B cell (primary cell): ENCODE measurements around the gene KCNH6. TPM values are rescaled to one million over a fixed set of nuclear protein-coding genes. Genes with fewer than 3 reads are reported as not detected.

Experiments used
- ATAC-seq: fragments of 200-7000 bp; cut with Tn5 transposase; one replicate; pipeline ENCODE4 v1.10.0; 2021; ENCODE audit warnings: low read depth, mild to moderate bottlenecking, moderate number of reproducible peaks, moderate library complexity
- CTCF ChIA-PET: fragments of 350-600 bp; sonication (Branson Sonifier 250); formaldehyde crosslinking; loops from one replicate; lab custom pipeline; 2021; ENCODE audit warnings: antibody characterized with exemption, inconsistent platforms; lab: Charles Lee
- POLR2A ChIA-PET: fragments of 350-600 bp; sonication (Branson Sonifier 250); formaldehyde crosslinking; loops from one replicate; lab custom pipeline; 2021; ENCODE audit warnings: antibody characterized with exemption; lab: Charles Lee
- DNase-seq: peaks from one replicate; pipeline ENCODE4 v3.0.0; 2013
- H2AFZ ChIP-seq: 2 replicates; pipeline ENCODE4 v1.6.1; 2012; ENCODE audit warnings: mild to moderate bottlenecking, low read depth, low read length; ENCODE audit not compliant: insufficient read depth, poor library complexity, severe bottlenecking
- H3K27ac ChIP-seq, 2 donors: 1 replicate in 1 of 2; 2 replicates in 1 of 2; pipeline ENCODE4 v1.5.1; 2012 to 2013; ENCODE audit warnings: low read length in 2 of 2, mild to moderate bottlenecking in 2 of 2, moderate library complexity in 1 of 2
- H3K27me3 ChIP-seq, 4 experiments: fragments of 200-600 bp in 1 of 4; sonication (generic) in 1 of 4; replicated peaks in 1 of 4; 1 replicate in 2 of 4; 2 replicates in 2 of 4; pipeline versions ENCODE4 v1.6.1 to v1.7.0; 2013 to 2016; ENCODE audit warnings: low read length in 3 of 4, mild to moderate bottlenecking in 2 of 4, mixed read lengths in 1 of 4, moderate library complexity in 1 of 4; ENCODE audit not compliant: insufficient read depth in 4 of 4, control insufficient read depth in 3 of 4; ENCODE audit errors: control extremely low read depth in 1 of 4
- H3K36me3 ChIP-seq, 2 experiments: replicated peaks in 1 of 2; 1 replicate in 1 of 2; 2 replicates in 1 of 2; pipeline versions ENCODE4 v1.6.1 to v1.7.1; 2013; ENCODE audit warnings: low read length in 1 of 2; ENCODE audit not compliant: insufficient read depth in 2 of 2, control insufficient read depth in 1 of 2; ENCODE audit errors: control extremely low read depth in 1 of 2, extremely low read depth in 1 of 2
- H3K4me1 ChIP-seq, 2 donors: fragments of 200-600 bp in 1 of 2; sonication (generic) in 1 of 2; 1 replicate in 1 of 2; 2 replicates in 1 of 2; pipeline versions ENCODE4 v1.5.1 to v1.6.1; 2013 to 2017; ENCODE audit warnings: low read length in 2 of 2; ENCODE audit not compliant: control insufficient read depth in 2 of 2, insufficient read depth in 2 of 2
- H3K4me2 ChIP-seq: replicated peaks from 2 replicates; pipeline ENCODE3; 2012; ENCODE audit warnings: mild to moderate bottlenecking, low read depth, low read length; ENCODE audit not compliant: poor library complexity, severe bottlenecking
- H3K4me3 ChIP-seq, 5 experiments: fragments of 200-600 bp in 1 of 5; sonication (generic) in 1 of 5; 1 replicate in 3 of 5; 2 replicates in 2 of 5; pipeline versions ENCODE4 v1.5.1 to v1.7.0; 2011 to 2016; ENCODE audit warnings: low read length in 4 of 5, mild to moderate bottlenecking in 4 of 5, low read depth in 2 of 5, control low read depth in 1 of 5, moderate library complexity in 1 of 5; ENCODE audit not compliant: insufficient read depth in 1 of 5; ENCODE audit errors: control extremely low read depth in 1 of 5, extremely low read depth in 1 of 5
- H3K79me2 ChIP-seq: fragments of 200-600 bp; sonication (generic); one replicate; pipeline ENCODE4 v1.6.0; 2016; ENCODE audit warnings: low read length; ENCODE audit not compliant: control insufficient read depth, insufficient read depth
- H3K9ac ChIP-seq: fragments of 200-600 bp; sonication (generic); 2 replicates; pipeline ENCODE4 v1.6.1; 2017; ENCODE audit warnings: mild to moderate bottlenecking, low read length, moderate library complexity
- H3K9me3 ChIP-seq, 3 donors: one replicate each; pipeline versions ENCODE4 v1.6.1 to v1.7.1; 2013; ENCODE audit warnings: low read length in 2 of 3; ENCODE audit not compliant: control insufficient read depth in 2 of 3, insufficient read depth in 1 of 3; ENCODE audit errors: control extremely low read depth in 1 of 3
- H4K20me1 ChIP-seq: 2 replicates; pipeline ENCODE4 v1.6.0; 2012; ENCODE audit warnings: mild to moderate bottlenecking, low read length; ENCODE audit not compliant: insufficient read depth, control insufficient read depth, poor library complexity, severe bottlenecking
- H3K27ac Mint-ChIP-seq: one replicate; pipeline ENCODE4 v1.8.0; 2021; ENCODE audit warnings: mixed read lengths
- H3K27me3 Mint-ChIP-seq: one replicate; pipeline ENCODE4 v1.8.0; 2021; ENCODE audit warnings: mixed read lengths
- H3K4me1 Mint-ChIP-seq: one replicate; pipeline ENCODE4 v1.8.0; 2021; ENCODE audit warnings: mixed read lengths
- H3K4me3 Mint-ChIP-seq: one replicate; pipeline ENCODE4 v1.8.0; 2021; ENCODE audit warnings: mixed read lengths
- H3K9me3 Mint-ChIP-seq: one replicate; pipeline ENCODE4 v1.8.0; 2022; ENCODE audit warnings: mixed read lengths; ENCODE audit not compliant: insufficient read depth
- EZH2 ChIP-seq: IDR thresholded peaks from 2 replicates; pipeline ENCODE4 v1.6.1; 2012; ENCODE audit warnings: borderline replicate concordance, low read depth, mild to moderate bottlenecking, moderate library complexity, low read length; ENCODE audit not compliant: insufficient read depth, poor library complexity, severe bottlenecking
- WGBS: methylation state at CpG from one replicate; pipeline ENCODE4 v1.1.5; 2013; ENCODE audit warnings: missing lambda C conversion rate; ENCODE audit not compliant: insufficient coverage; 5-methylcytosine and 5-hydroxymethylcytosine counted together
- intact Hi-C: fragments of 100-400 bp; cut with micrococcal nuclease; formaldehyde crosslinking; loops from one replicate; pipeline ENCODE4 v1.10.0; 2022
- polyA plus RNA-seq: library from polyadenylated mRNA; depleted of rRNA; stranded (reverse); fragments of >200 nt; gene quantifications from 2 replicates; pipeline ENCODE4 v1.2.3, GENCODE V29; 2012
- total RNA-seq, 2 donors: library from RNA; stranded (reverse); fragments of 120-200 nt in 1 of 2; gene quantifications; 1 replicate in 1 of 2; 2 replicates in 1 of 2; pipeline versions ENCODE4 v1.2.3 to v1.2.4, GENCODE V29; 2013 to 2022
- TF ChIP-seq, protein P1 (sequence below): fragments of 200-600 bp; IDR thresholded peaks from one replicate; pipeline ENCODE4 v1.8.0; 2022; ENCODE audit warnings: antibody characterized with exemption, mild to moderate bottlenecking

KCNH6 gene
- total and polyA plus RNA-seq, 2 donors (not counting 1 experiment from before 2014, with no cell fraction given): not detected

DNA sequence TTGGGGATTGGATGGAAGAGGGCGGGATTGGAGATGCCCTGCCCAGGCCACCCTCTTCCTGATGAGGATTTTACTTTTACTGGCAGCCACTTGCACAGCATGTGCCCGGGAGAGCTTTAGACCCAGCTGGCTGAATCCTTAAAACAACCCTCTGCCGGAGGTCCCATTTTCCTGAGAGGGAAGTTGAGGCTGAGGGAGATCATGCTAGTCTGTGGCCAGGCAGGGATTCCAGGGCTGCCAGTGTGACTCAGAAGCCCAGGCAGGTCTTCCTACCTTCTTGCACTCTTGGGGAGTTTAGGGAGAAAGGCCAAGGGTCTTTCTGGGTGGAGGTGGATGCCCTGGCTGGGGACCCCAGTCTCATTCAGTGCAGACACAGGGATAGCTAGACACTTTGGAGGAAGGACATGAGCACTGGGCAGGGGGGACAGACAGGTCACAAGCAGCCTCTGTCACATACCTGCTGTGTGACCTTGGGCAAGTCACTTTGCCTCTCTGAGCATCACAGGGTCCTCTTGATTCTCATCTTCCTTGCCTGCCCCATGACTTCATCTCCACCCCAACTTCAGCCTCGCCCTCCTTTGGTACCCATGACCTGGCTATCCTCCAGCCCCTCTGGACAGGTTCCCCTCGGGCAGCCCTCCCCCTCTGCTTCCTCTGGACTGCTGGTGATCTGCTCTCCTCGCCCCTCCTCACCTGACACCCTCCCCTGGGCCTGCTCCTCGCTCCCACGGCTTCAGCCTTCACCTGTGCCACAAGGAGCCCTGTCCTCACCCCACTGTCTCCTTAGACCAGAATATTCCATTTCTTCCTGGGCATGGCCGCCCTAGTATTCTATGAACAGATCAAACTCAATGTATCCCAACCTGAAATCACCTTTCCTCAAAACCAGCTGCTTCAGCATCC, 15.8 kb downstream of the KCNH6 start:
- Mint-ChIP-seq H3K27ac (no peak overlapping the region), H3K27me3 (peaks cover 39% of the 10 kb centered on the region), H3K9me3 (no peaks in the 10 kb centered on the region), H3K4me1 (peaks cover 5% of the 10 kb centered on the region), H3K4me3 (peak overlapping the region; percentile 53)
- intact Hi-C loops: no loop called here
- Histone ChIP-seq H3K9me3 (no peaks in the 10 kb centered on the region), H3K36me3 (no peaks in the 10 kb centered on the region), H3K4me1 (peaks cover 12% of the 10 kb centered on the region in 2 donors), H3K79me2 (peaks cover 8% of the 10 kb centered on the region), H4K20me1 (no peaks in the 10 kb centered on the region), H2AFZ (peak overlapping the region; percentile 46), H3K27me3 (peaks cover 0 to 30% (median 18%) of the 10 kb centered on the region in 4 experiments), H3K4me3 (no peak overlapping the region), H3K9ac (no peak overlapping the region), H3K27ac (no peak overlapping the region), H3K4me2 (peak overlapping the region; percentile 60)
- DNase-seq: no peak
- ChIA-PET POLR2A (no interaction called here), CTCF (no interaction called here)
- TF ChIP-seq, protein P1, sequence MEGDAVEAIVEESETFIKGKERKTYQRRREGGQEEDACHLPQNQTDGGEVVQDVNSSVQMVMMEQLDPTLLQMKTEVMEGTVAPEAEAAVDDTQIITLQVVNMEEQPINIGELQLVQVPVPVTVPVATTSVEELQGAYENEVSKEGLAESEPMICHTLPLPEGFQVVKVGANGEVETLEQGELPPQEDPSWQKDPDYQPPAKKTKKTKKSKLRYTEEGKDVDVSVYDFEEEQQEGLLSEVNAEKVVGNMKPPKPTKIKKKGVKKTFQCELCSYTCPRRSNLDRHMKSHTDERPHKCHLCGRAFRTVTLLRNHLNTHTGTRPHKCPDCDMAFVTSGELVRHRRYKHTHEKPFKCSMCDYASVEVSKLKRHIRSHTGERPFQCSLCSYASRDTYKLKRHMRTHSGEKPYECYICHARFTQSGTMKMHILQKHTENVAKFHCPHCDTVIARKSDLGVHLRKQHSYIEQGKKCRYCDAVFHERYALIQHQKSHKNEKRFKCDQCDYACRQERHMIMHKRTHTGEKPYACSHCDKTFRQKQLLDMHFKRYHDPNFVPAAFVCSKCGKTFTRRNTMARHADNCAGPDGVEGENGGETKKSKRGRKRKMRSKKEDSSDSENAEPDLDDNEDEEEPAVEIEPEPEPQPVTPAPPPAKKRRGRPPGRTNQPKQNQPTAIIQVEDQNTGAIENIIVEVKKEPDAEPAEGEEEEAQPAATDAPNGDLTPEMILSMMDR: no peak
- TF ChIP-seq EZH2: no peak
- 78% methylated on average over 8 of the region's 9 CpGs for WGBS
- ATAC-seq: no peak

DNA sequence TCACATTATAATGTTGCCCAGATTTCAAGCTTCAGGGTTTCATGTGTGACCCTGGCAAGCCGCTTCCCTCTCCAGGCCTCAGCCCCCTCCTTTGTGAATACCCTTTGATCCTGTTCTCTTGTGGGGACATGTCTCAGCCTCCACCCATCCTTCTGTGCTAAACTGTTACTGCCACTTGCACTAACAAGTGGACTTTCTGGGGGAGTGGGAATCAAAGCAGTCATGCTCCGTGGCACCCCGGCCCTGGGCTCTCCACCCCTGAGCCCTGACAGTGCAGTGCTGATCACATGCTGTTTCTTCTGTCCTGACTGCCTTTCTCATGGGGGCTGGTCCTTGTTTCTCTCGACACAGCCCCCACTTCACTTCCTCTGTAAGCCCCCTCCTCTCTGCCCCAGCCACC, 17.4 kb downstream of the KCNH6 start:
- no peak overlapping the region for H3K27ac Mint-ChIP-seq
- TF ChIP-seq EZH2: no peak
- TF ChIP-seq, protein P1: no peak
- peaks cover 0 to 30% (median 18%) of the 10 kb centered on the region in 4 experiments for H3K27me3 ChIP-seq
- no peaks in the 10 kb centered on the region for H3K9me3 Mint-ChIP-seq
- H3K9me3 ChIP-seq: no peaks in the 10 kb centered on the region
- POLR2A ChIA-PET: no interaction called here
- peaks cover 12% of the 10 kb centered on the region in 2 donors for H3K4me1 ChIP-seq
- peaks cover 35% of the 10 kb centered on the region for H3K27me3 Mint-ChIP-seq
- H3K4me3 ChIP-seq: no peak overlapping the region
- DNase-seq: no peak
- H3K79me2 ChIP-seq: peaks cover 22% of the 10 kb centered on the region
- no peak overlapping the region for H2AFZ ChIP-seq
- no peak overlapping the region for H3K27ac ChIP-seq
- no peak overlapping the region for H3K9ac ChIP-seq
- peaks cover 5% of the 10 kb centered on the region for H3K4me1 Mint-ChIP-seq
- CTCF ChIA-PET: no interaction called here
- H3K4me3 Mint-ChIP-seq: no peak overlapping the region
- no peaks in the 10 kb centered on the region for H3K36me3 ChIP-seq
- intact Hi-C loops: no loop called here
- H4K20me1 ChIP-seq: no peaks in the 10 kb centered on the region
- no peak overlapping the region for H3K4me2 ChIP-seq
- ATAC-seq: no peak
- 62% methylated on average over 4 of the region's 4 CpGs for WGBS
